ENCODE results near the gene TMEM109. TPM values are rescaled to one million over a fixed set of nuclear protein-coding genes. Genes with fewer than 3 reads are reported as not detected.
A peak's percentile ranks its signal among the peaks of the same experiment; 100 is the strongest.

The TMEM109 gene
- total RNA-seq, 1 experiment from 2014 or later: 13.5 TPM

DNA sequence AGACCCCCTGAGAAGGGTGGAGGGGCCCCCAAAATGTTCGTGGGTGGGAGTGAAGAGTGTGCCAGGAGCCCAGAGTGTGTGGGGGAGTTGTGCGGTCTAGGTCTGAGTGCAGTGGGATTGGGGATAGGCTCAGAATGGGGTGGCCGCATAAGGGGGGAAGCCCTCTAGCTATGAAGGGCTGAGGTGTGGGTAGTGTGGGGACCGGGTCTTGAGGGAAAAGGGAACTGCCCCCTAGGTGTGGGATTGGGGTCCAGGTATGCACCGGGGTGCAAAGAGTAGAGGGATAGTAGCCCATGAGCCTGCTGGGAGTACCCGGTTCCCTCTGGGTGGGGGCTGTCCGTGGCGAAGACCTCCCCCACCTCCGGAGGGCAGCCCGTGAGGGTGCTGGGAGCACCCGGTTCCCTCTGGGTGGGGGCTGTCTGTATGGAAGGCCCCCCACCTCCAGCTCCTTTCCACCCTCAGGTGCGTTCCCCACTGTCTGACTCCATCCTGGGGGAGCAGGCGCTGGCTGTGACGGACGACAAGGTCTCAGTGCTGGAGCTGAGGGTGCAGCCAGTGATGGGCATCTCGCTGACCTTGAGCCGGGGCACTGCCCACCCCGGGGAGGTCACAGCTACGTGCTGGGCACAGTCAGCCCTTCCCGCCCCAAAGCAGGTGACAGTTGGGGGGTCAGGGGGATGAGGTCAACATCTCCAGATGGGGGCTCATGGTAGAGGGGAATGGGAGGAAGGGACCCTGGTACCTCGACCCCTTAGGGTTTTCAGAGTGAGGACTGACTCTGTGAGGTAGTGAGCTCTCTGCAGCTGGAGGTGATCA is 21.0 kb downstream of the TMEM109 start:
- in situ Hi-C loops (cut with HindIII; ENCODE audit: low sequenced_read_pairs): no loop called here
- no peak for DNase-seq (ENCODE audit: low spot score)

GRCh38 chr11:60935676-60936442 is 21.9 kb downstream of the TMEM109 start:
- no peak for DNase-seq (ENCODE audit: low spot score)
- in situ Hi-C loops (cut with HindIII; ENCODE audit: low sequenced_read_pairs): no loop called here

GRCh38 chr11:60936467-60937143 is 22.6 kb downstream of the TMEM109 start:
- DNase-seq (ENCODE audit: low spot score): no peak
- in situ Hi-C loops (cut with HindIII; ENCODE audit: low sequenced_read_pairs): no loop called here

DNA sequence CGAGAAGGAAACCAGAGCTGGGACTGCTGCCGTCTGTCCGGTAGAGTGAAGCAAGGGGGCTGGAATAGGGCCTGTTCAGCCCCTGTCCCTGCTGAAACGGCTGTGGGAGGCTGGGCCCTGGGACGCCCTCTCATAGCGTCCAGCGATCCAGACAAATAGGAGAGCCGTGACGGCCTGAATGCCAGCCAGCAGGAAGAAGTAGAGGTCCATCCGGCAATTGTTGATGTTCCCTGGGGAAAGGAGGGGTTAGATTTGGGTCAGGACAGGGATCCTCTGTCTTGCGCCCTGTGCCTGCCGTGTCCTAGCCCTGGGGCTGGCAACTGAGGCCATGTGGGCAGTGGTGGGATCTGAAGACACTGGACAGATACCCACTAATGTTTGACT is 23.2 kb downstream of the TMEM109 start:
- DNase-seq (ENCODE audit: low spot score): no peak
- in situ Hi-C loops (cut with HindIII; ENCODE audit: low sequenced_read_pairs): no loop called here

DNA sequence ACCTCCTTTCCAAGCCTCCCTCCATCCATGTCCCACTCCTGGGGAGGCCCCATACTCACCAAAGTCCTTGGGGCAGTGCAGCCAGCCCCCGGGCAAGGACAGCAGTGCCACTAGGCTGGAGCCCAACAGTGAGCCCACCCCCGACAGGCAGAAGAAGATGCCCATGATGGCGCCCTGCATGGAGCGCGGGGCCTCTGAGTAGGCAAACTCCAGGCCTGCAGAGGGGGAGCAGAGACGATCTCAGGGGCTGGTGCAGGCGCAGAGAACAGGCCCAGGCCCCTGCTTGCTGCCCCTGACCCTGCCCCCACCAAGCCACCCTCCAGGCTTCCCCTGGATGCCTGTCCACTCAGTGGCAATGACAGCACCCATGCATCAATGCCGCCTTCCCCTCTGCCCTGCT is 23.9 kb downstream of the TMEM109 start:
- in situ Hi-C loops (cut with HindIII; ENCODE audit: low sequenced_read_pairs): no loop called here
- DNase-seq (ENCODE audit: low spot score): no peak

GRCh38 chr11:60938500-60938899 is 24.5 kb downstream of the TMEM109 start:
- DNase-seq (ENCODE audit: low spot score): no peak
- in situ Hi-C loops (cut with HindIII; ENCODE audit: low sequenced_read_pairs): no loop called here

DNA sequence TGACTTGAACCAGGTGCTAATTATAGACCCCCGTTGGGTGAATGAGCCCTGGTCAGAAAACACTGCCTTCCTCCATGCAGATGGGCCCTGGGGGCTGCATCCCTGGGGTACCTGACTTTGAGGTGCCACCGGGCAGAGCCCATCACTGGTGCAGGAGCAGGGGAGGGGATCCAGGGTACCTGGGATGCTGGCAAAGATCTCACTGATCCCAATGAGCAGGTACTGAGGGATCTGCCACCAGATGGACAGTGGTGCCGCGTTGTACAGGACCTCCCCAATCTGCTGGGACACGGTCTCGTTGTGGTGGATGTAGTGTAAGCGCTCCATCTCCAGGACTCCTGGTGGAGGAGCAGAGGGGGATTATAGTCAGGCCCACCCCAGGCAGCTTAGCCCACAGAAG is 25.3 kb downstream of the TMEM109 start:
- no peak for DNase-seq (ENCODE audit: low spot score)
- in situ Hi-C loops (cut with HindIII; ENCODE audit: low sequenced_read_pairs): no loop called here

GRCh38 chr11:60939855-60940254 is 25.9 kb downstream of the TMEM109 start:
- DNase-seq (ENCODE audit: low spot score): no peak
- in situ Hi-C loops (cut with HindIII; ENCODE audit: low sequenced_read_pairs): no loop called here

GRCh38 chr11:60941371-60942119 is 27.6 kb downstream of the TMEM109 start:
- no peak for DNase-seq (ENCODE audit: low spot score)
- in situ Hi-C loops (cut with HindIII; ENCODE audit: low sequenced_read_pairs): no loop called here

DNA sequence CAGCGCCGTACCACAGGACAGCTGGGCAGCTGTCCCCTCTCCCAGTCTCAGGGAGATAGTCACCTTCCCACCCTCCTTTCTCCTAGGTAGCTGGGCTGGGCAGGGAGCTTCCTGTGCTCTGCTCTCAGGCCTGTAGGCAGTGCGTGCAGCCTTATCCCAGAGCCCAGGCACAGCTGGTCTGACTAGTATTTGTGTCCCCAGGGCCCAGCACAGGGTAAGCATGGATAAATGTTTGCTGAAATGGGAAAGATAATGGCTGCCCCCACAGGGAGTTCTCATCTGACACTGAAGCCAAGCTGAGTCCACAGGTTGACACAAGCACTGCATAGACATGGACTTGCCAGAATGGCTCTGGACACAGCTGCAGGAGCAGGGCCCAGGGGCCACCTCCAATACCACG is 28.3 kb downstream of the TMEM109 start:
- DNase-seq (ENCODE audit: low spot score): no peak

GRCh38 chr11:60942970-60943565 is 29.1 kb downstream of the TMEM109 start:
- in situ Hi-C loops (cut with HindIII; ENCODE audit: low sequenced_read_pairs): no loop called here
- DNase-seq (ENCODE audit: low spot score): no peak

More for the DNA sequence above, 28.3 kb downstream of the TMEM109 start:
- in situ Hi-C loops (cut with HindIII; ENCODE audit: low sequenced_read_pairs): no loop called here

GRCh38 chr11:60944490-60945294 is 30.7 kb downstream of the TMEM109 start:
- in situ Hi-C loops (cut with HindIII; ENCODE audit: low sequenced_read_pairs): no loop called here

DNA sequence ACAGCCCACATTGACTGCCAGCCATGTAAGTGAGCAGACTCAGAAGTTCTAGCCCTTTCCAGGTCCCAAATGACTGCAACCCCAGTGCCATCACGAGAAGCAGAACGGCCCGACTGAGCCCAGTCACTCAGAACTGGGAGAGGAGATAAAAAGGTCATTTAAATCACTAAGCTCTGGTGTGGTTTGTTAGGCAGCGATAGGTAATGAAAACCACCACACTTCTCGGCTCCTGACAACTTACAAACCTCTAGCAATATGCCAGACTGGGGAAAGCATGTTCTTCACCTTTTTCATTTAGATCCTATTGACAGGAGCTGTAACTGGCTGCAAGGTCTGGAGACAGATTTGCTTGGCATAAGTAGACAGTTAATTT is 31.3 kb downstream of the TMEM109 start:
- in situ Hi-C loops (cut with HindIII; ENCODE audit: low sequenced_read_pairs): no loop called here

More at GRCh38 chr11:60944490-60945294, 30.7 kb downstream of the TMEM109 start:
- DNase-seq (ENCODE audit: low spot score): no peak

DNA sequence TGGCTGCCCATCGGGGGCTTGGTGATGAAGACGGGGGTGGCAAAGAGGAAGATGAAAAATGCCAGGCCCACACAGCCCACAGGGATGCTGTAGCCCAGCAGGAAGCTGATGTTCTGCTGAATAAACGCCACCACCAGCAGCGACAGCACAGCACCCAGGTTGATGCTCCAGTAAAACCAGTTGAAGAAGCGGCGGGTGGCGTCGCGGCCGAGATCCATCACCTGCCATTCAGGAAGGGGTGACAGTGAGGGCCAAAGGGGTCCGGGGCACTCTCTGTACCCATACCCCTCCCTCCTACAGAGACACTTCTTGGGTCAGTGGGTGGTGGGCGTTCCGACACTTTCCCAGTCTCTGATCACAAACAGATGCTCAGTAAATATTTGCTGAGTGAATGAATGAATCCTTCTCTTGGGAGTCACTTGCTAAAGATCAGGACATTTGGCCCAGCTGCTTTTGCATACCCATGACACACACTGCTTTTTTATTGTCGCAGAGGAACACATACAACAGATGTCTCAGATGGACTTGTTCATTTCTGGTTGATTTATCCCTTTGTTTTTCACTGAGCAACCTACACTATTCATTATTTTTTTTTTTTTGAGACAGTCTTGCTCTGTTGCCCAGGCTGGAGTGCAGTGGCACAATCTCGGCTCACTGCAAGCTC is 32.8 kb downstream of the TMEM109 start:
- in situ Hi-C loops (cut with HindIII; ENCODE audit: low sequenced_read_pairs): no loop called here
- no peak for DNase-seq (ENCODE audit: low spot score)

More for the DNA sequence above, 31.3 kb downstream of the TMEM109 start:
- DNase-seq (ENCODE audit: low spot score): no peak

DNA sequence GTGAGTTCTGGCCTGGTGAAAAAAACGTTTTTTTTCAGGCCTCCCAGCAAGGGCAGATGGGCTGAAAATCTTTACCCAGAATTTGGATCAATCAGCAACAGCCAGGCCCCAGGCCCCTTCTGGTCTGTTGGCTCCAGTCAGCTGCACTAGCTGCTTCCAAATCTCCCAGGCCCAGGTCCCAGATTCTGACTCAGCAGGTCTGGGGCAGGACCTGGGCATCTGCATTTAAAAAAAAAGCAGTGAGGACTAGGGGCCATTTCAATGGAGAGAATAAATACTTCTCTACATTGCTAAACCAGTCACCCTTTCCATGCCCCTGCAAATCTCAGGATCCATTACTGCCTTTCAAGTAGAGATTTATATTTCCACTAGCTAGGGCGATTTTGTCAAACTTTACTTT is 33.7 kb downstream of the TMEM109 start:
- peak; percentile 61 for DNase-seq (ENCODE audit: low spot score)
- in situ Hi-C loops (cut with HindIII; ENCODE audit: low sequenced_read_pairs): no loop called here

DNA sequence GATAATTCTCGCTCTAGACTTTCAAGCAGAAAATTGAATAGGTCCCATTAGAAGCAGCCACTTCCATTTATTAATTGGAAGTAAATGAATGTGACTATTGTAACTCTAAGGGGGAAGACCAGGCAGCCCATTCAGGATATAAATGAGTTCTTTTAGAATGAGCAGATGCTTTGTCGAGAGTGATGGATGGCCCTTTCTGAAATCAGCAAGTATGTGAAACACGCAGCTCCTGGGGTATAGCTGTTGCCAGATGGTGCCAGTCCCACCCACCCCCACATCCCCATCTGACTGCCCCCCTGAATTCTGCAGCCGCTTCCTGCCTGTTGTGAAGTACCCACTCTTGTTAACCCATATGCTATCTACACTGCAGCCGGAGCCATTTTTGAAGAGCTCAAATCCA is 34.3 kb downstream of the TMEM109 start:
- in situ Hi-C loops (cut with HindIII; ENCODE audit: low sequenced_read_pairs): no loop called here
- DNase-seq (ENCODE audit: low spot score): no peak

DNA sequence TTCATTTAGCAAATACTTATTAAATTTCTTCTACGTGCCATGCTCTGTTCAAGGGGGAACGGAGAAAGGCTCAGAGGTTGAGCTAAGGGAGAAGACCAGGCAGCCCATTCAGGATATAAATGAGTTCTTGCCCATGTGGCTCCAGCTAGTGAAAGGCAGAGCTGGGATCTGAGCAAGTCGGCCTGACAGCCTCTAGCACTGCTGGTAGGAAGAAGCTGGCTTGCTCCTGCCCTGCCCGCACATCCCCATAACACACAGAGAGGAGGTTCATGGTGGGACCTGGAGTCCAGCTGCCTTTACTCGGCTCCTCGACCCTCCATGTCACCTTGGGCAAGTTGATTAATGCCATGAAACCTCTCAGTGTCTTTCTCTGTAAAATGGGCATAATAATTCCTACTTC is 36.1 kb downstream of the TMEM109 start:
- DNase-seq (ENCODE audit: low spot score): no peak
- in situ Hi-C loops (cut with HindIII; ENCODE audit: low sequenced_read_pairs): no loop called here

Data from G401 (cell line).